HG02884 (cell line): ENCODE data around the gene GALP.
"Not testable (repeated sequence)": the region's sequence is repeated elsewhere in the genome, so short reads cannot be mapped to it uniquely, and the experiment has no call there.

ENCODE experiments used
- ATAC-seq: cut with Tn5 transposase; IDR thresholded peaks from one replicate; pipeline ENCODE4 v1.9.1; 2021; ENCODE audit warnings: mild to moderate bottlenecking, moderate library complexity; ENCODE audit not compliant: unreplicated experiment

The GALP gene

GRCh38 chr19:56175861-56176307 lies at the start of gene GALP:
GALP (plus strand) TSS chr19:56176008; CDS start chr19:56177109, 1,101 bp downstream.
- not testable (repeated sequence) for ATAC-seq

GRCh38 chr19:56126983-56127780 lies 48.6 kb upstream of the GALP start:
- no peak for ATAC-seq

GRCh38 chr19:56130006-56130405 lies 45.8 kb upstream of the GALP start:
- ATAC-seq = no peak

- no peak for ATAC-seq
Observed at GRCh38 chr19:56131651-56132050, 44.2 kb upstream of the GALP start.

GRCh38 chr19:56132316-56132822 lies 43.4 kb upstream of the GALP start:
- ATAC-seq = no peak

GRCh38 chr19:56133858-56134653 lies 41.8 kb upstream of the GALP start:
- ATAC-seq = peak; percentile 74

GRCh38 chr19:56134654-56134921 lies 41.2 kb upstream of the GALP start:
- no peak for ATAC-seq

DNA sequence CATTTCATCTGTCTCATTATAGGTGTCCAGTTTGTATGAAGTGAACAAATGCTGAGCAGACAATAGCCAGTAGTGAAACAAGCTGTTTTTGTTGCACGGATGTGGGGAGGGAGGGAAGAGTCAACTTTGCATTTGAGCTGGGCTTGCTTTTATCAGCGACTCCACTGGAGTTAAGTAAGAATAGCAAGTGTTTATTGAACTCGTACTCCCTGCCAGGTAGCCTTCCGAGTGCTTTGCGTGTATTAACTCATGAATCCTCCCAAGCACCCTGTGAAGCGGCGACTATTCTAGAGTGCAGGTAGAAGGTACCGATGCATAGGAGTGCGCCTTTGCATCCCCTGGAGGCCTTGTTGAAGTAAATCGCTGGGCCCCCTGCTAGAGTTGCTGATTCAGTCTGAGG lies 39.4 kb upstream of the GALP start:
- ATAC-seq = no peak

DNA sequence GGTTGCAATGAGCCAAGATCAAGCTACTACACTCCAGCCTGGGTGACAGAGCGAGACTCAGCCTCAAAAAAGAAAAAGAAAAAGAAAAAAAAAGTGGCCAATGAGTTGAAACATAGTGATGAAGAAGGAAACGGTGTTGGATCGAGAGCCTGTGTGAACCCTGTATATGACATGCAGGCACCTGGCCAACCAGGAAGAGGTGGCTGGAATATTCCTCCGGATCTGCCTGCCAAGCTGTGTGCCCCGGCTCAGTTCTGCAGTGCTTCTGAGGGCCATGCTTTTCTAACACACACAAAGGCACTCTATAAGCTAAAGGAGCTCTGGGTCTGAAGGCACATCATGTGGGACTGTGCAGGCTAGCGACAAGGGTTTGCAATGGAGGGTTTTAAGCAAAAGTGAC lies 38.4 kb upstream of the GALP start:
- no peak for ATAC-seq

DNA sequence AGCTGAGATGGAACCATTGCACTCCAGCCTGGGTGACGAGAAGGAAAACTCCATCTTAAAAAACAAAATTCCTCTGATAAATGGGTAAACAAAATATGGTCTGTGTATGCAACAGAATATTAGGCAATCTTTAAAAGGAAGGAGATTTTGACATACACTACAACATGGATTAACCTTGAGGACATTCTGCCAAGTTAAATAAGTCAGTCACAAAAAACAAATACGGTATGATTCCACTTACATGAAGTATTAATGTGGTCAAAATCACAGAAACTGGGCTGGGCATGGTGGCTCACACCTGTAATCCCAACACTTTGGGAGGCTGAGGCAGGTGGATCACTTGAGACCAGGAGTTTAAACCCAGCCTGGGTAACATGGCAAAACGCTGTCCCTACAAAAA lies 37.7 kb upstream of the GALP start:
- ATAC-seq = no peak

GRCh38 chr19:56139847-56140582 lies 35.8 kb upstream of the GALP start:
- ATAC-seq = no peak

GRCh38 chr19:56140583-56141416 lies 35.0 kb upstream of the GALP start, which contains the start of gene ZNF444:
ZNF444 (plus strand) TSS chr19:56141287; CDS start chr19:56146912, 5,625 bp downstream.
- ATAC-seq = peak; percentile 88

- no peak for ATAC-seq
Observed at GRCh38 chr19:56141417-56141993, 34.3 kb upstream of the GALP start.

DNA sequence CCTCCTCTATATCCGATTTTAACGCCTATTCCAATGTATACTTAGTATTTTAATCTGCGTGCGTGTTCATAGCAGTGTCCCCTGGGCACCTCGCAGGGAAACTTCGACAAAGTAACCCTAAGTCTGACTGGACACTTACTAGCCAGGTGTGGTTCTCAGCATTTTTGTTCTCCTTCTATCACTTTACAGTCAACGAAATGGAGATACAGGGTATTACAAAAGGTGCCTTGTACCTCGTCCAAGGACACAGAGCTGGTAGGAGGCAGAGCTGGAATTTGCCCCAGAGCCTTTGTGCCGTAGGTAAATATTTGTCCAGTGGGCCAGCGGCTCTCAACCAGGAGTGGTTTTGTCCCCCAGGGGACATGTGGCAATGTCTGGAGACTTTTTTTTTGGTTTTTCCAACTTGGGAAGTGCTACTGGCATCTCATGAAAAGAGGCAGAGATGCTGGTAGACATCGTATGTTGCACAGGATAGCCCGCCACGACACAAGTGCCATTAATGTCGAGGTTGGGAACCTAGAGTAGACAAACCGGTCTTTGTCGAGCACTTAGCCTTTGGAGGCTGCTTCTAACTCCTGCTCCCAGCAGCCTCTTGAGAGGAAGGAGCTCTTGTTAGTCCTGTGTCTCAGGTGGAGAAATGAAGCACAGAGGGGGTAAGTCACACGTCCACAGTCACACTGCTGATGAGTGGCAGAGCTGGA lies 33.6 kb upstream of the GALP start:
- ATAC-seq = no peak

DNA sequence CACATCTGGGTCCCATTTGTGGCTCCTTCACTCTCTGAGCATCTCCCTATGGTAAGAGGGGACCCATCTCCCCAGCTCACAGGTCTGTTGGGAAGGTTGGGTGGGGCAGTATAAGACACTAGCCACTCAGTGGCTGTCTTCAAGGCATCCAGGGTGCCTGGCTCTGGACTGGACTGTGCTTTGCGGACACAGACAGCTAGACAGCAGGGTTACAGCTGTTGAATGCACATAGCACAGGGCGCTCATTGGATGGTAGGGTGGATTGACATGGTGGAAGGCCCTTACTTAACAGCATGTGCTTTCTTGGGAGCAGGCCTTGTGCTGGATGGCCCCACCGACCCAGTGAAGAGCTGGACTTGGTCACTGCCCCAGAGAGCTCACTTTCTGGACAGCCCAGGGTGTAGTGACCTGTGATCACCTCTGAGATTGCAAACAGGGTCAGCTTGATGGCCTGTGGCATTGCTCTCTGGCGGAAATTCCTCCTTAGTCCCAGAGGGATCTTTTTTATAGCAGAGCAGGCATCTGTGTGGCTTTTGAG lies 32.8 kb upstream of the GALP start:
- no peak for ATAC-seq

DNA sequence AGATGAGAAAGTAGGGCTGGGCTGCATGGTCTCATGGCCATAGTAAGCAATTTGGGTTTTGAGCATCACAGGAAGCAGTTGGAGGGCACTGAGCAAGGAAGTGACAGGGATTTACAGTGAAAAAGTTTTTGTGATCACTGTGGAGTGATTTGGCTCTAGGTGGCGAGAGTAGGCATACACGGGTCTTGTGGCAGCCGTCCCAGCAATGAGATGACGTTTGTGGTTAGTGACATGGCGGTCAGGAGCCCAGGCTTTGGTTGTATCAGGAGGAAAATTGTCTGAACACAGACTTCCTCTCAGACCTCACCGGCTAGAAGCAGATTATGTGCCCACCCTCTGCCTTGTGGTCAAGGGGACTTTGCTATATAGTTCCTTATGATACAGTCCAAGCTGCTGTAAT lies 31.4 kb upstream of the GALP start:
- no peak for ATAC-seq

GRCh38 chr19:56144831-56145230 lies 31.0 kb upstream of the GALP start:
- ATAC-seq = no peak

DNA sequence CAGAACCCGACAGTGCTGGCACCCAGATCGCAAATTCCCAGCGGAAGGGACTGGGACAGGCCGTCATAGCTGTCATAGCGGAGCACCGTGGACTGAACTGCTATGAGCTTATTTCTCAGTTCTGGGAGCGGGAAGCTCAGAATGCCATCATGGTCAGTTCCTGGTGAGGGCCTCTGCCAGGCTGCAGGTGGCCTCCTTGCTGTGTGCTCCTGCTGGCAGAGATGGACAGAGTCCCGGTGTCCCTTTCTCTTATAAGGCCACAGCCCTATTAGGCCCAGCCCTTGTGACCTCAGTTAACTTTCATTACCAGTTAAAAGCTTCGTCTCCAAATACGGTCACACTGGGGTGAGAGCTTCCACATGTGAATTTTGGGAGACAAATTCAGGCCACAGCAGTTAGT lies 30.1 kb upstream of the GALP start:
- ATAC-seq = no peak

DNA sequence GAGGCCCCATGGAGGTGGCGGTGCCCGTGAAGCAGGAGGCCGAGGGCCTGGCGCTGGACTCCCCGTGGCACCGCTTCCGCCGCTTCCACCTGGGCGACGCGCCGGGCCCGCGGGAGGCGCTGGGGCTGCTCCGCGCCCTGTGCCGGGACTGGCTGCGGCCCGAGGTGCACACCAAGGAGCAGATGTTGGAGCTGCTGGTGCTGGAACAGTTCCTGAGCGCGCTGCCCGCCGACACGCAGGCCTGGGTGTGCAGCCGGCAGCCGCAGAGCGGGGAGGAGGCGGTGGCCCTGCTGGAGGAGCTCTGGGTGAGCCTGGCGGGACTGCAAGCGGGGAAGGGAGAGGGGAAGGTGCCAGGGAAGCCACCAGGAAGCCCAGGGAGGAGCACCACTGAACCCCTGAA lies 28.9 kb upstream of the GALP start:
- no peak for ATAC-seq
